Measurements from ENCODE around the gene EID3. TPM values are rescaled to one million over a fixed set of nuclear protein-coding genes. Genes with fewer than 3 reads are reported as not detected.
"Not testable (repeated sequence)": the region's sequence is repeated elsewhere in the genome, so short reads cannot be mapped to it uniquely, and the experiment has no call there.

Gene EID3
- total RNA-seq, 1 experiment from 2014 or later, result 0.63 TPM

DNA sequence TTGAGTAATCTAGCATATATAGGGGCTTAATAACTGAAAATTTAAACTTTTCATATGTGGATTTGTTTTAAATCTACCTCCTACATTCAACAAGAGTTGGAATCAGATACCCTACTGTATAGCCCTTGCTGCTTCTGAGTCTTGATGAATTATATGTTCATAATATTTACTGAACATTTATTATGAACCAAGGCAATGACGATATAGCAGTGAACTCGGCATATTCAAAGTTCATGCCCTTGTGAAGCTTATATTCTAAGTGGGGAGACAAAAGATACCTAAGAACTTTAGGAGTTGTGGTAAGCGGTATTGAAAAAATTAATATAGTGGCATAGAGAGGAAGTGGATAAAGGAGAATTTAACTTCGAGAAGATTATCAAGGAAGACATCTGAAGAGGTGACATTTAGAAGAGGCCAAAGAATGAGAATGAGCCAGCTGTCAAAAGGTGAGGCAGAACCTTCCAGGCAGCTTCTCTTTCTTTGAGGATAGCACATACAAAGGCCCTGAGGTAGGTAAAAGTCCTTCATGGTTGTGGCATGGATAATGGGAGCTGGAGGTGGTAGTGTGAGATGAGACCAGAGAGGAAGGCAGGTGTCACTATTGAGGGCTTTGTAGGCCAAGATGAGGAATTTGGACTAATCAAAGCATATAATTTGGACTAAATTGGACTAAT, 10.2 kb downstream of the EID3 start:
- DNase-seq, result no peak
- no peaks in the 10 kb centered on the region for H3K9me3 ChIP-seq (replicated peaks)
- H3K4me1 ChIP-seq, result no peaks in the 10 kb centered on the region
- H3K27me3 ChIP-seq, result no peaks in the 10 kb centered on the region
- H3K27ac ChIP-seq, result no peak overlapping the region
- no peak overlapping the region for H3K4me3 ChIP-seq
- H3K36me3 ChIP-seq, result peaks cover 53% of the 10 kb centered on the region

- peaks cover 56% of the 10 kb centered on the region for H3K36me3 ChIP-seq
- DNase-seq, result no peak
Measured at GRCh38 chr12:104314242-104314614, 10.7 kb downstream of the EID3 start.

GRCh38 chr12:104315326-104316224, 12.0 kb downstream of the EID3 start:
- DNase-seq, result no peak
- no peaks in the 10 kb centered on the region for H3K27me3 ChIP-seq
- no peak overlapping the region for H3K27ac ChIP-seq
- no peaks in the 10 kb centered on the region for H3K4me1 ChIP-seq
- H3K4me3 ChIP-seq, result no peak overlapping the region
- H3K36me3 ChIP-seq, result peaks cover 66% of the 10 kb centered on the region
- no peaks in the 10 kb centered on the region for H3K9me3 ChIP-seq (replicated peaks)

More at GRCh38 chr12:104314242-104314614, 10.7 kb downstream of the EID3 start:
- Histone ChIP-seq H3K4me3 (no peak overlapping the region), H3K27ac (no peak overlapping the region), H3K4me1 (no peaks in the 10 kb centered on the region), H3K9me3 (replicated peaks) (no peaks in the 10 kb centered on the region), H3K27me3 (no peaks in the 10 kb centered on the region)

- H3K4me1 ChIP-seq, result no peaks in the 10 kb centered on the region
- peaks cover 73% of the 10 kb centered on the region for H3K36me3 ChIP-seq
- DNase-seq, result no peak
- no peak overlapping the region for H3K27ac ChIP-seq
- H3K4me3 ChIP-seq, result no peak overlapping the region
- H3K9me3 ChIP-seq (replicated peaks), result no peaks in the 10 kb centered on the region
- no peaks in the 10 kb centered on the region for H3K27me3 ChIP-seq
Measured at GRCh38 chr12:104316936-104317335, 13.4 kb downstream of the EID3 start.

DNA sequence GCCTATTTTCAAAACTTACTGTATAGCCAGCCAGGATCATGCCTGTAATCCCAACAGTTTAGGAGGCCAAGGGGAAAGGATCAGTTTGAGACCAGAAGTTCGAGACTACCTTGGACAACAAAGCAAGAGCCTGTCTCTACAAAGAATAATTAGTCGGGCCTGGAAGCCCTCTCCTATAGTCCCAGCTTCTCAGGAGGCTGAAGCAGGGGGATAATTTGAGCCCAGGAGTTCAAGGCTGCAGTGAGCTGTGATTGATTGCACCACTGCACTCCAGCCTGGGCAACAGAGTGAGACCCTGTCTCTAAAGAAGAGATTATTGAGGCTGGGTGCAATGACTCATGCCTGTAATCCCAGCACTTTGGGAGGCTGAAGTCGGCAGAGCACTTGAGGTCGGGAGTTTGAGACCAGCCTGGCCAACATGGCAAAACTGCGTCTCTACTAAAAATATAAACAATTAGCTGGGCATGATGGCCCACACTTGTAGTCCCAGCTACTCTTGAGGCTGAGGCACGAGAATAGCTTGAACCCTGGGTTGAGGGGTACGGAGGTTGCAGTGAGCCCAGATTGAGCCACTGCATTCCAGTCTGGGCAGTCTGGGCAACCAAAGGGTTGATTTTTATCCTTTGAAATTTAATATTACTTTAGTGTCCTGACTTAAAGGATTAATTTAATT, 14.1 kb downstream of the EID3 start:
- Histone ChIP-seq H3K9me3 (replicated peaks) (no peaks in the 10 kb centered on the region), H3K36me3 (peaks cover 72% of the 10 kb centered on the region), H3K27ac (no peak overlapping the region), H3K4me1 (no peaks in the 10 kb centered on the region), H3K27me3 (no peaks in the 10 kb centered on the region), H3K4me3 (no peak overlapping the region)
- no peak for DNase-seq

GRCh38 chr12:104319028-104319427, 15.5 kb downstream of the EID3 start:
- DNase-seq, result no peak
- Histone ChIP-seq H3K27me3 (no peaks in the 10 kb centered on the region), H3K36me3 (peaks cover 62% of the 10 kb centered on the region), H3K27ac (no peak overlapping the region), H3K9me3 (replicated peaks) (no peaks in the 10 kb centered on the region), H3K4me1 (no peaks in the 10 kb centered on the region), H3K4me3 (no peak overlapping the region)

GRCh38 chr12:104319918-104320626, 16.5 kb downstream of the EID3 start:
- H3K9me3 ChIP-seq (replicated peaks), result no peaks in the 10 kb centered on the region
- H3K4me3 ChIP-seq, result no peak overlapping the region
- no peak overlapping the region for H3K27ac ChIP-seq
- H3K36me3 ChIP-seq, result peaks cover 60% of the 10 kb centered on the region
- H3K4me1 ChIP-seq, result no peaks in the 10 kb centered on the region
- H3K27me3 ChIP-seq, result no peaks in the 10 kb centered on the region
- DNase-seq, result no peak

DNA sequence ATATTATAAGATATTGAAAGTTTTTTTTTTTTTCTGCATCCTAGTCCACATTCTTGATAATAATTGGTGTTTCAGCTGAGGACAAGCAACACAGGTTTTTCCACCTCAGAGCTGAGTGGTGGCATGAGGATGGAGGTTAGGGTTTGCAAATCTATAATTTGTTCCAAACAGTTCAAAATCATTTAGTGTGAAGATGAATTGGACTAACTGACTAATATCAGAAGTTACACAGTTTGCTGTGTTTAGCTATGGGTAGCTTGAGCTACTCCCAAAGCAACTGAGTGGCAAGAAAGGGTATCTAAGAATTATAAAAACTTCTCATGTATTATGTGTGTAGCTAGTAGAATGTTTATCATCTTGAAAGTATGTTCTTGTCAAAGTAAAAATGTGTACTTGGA, 17.1 kb downstream of the EID3 start:
- Histone ChIP-seq H3K4me1 (no peaks in the 10 kb centered on the region), H3K9me3 (replicated peaks) (no peaks in the 10 kb centered on the region), H3K4me3 (no peak overlapping the region), H3K27me3 (no peaks in the 10 kb centered on the region), H3K36me3 (peaks cover 57% of the 10 kb centered on the region), H3K27ac (no peak overlapping the region)
- no peak for DNase-seq

- no peaks in the 10 kb centered on the region for H3K27me3 ChIP-seq
- H3K36me3 ChIP-seq, result peaks cover 57% of the 10 kb centered on the region
- no peaks in the 10 kb centered on the region for H3K4me1 ChIP-seq
- no peak overlapping the region for H3K27ac ChIP-seq
- no peak for DNase-seq
- H3K4me3 ChIP-seq, result no peak overlapping the region
- H3K9me3 ChIP-seq (replicated peaks), result no peaks in the 10 kb centered on the region
Measured at GRCh38 chr12:104321949-104322348, 18.4 kb downstream of the EID3 start.

- H3K4me1 ChIP-seq; H3K4me3 ChIP-seq; H3K27me3 ChIP-seq; DNase-seq; H3K9me3 ChIP-seq (replicated peaks); H3K27ac ChIP-seq: not testable (repeated sequence)
- H3K36me3 ChIP-seq, result peaks cover 60% of the 10 kb centered on the region
Measured at GRCh38 chr12:104322533-104322932, 19.0 kb downstream of the EID3 start.

- Histone ChIP-seq H3K36me3 (peaks cover 66% of the 10 kb centered on the region), H3K4me3 (no peak overlapping the region), H3K27me3 (no peaks in the 10 kb centered on the region), H3K9me3 (replicated peaks) (no peaks in the 10 kb centered on the region), H3K27ac (no peak overlapping the region), H3K4me1 (no peaks in the 10 kb centered on the region)
- no peak for DNase-seq
Measured at GRCh38 chr12:104323899-104324298, 20.4 kb downstream of the EID3 start.

DNA sequence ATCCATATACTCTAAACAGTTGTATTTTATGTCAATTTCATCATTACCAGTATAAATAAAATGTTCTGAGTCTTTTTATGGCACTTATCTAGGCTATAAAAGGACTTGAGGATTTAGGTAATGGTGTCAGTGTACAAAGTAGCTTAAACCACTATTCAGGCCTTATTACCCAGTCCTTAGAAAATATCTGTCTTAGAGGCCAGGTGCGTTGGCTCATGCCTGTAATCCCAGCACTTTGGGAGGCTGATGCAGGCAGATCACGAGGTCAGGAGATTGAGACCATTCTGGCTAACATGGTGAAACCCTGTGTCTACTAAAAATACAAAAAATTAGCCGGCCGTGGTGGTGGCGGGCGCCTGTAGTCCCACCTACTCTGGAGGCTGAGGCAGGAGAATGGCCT, 24.7 kb downstream of the EID3 start:
- H3K27me3 ChIP-seq; H3K4me3 ChIP-seq; H3K4me1 ChIP-seq; DNase-seq; H3K9me3 ChIP-seq (replicated peaks); H3K27ac ChIP-seq: not testable (repeated sequence)
- peaks cover 48% of the 10 kb centered on the region for H3K36me3 ChIP-seq

GRCh38 chr12:104328790-104329189, 25.3 kb downstream of the EID3 start:
- H3K4me1 ChIP-seq, result no peaks in the 10 kb centered on the region
- H3K27ac ChIP-seq, result no peak overlapping the region
- H3K9me3 ChIP-seq (replicated peaks), result no peaks in the 10 kb centered on the region
- no peak overlapping the region for H3K4me3 ChIP-seq
- no peaks in the 10 kb centered on the region for H3K27me3 ChIP-seq
- no peak for DNase-seq
- peaks cover 49% of the 10 kb centered on the region for H3K36me3 ChIP-seq

GRCh38 chr12:104329707-104330532, 26.4 kb downstream of the EID3 start:
- H3K27ac ChIP-seq, result no peak overlapping the region
- no peak for DNase-seq
- no peaks in the 10 kb centered on the region for H3K4me1 ChIP-seq
- peaks cover 51% of the 10 kb centered on the region for H3K36me3 ChIP-seq
- no peak overlapping the region for H3K4me3 ChIP-seq
- H3K9me3 ChIP-seq (replicated peaks), result no peaks in the 10 kb centered on the region
- no peaks in the 10 kb centered on the region for H3K27me3 ChIP-seq
